OCI-LY3 (cell line): Measurements from ENCODE around the gene ASIC1.

Experiments
- CTCF ChIP-seq: fragments of 200-600, 300-600 bp; sonication (generic); IDR thresholded peaks from 2 replicates; pipeline ENCODE4 v1.5.1; 2014; ENCODE audit warnings: antibody characterized with exemption, low read length, low read depth
- EZH2phosphoT487 ChIP-seq: fragments of 200-600 bp; shearing (Covaris generic); IDR thresholded peaks from 2 replicates; pipeline ENCODE4 v1.6.1; 2018; ENCODE audit warnings: antibody characterized with exemption, mixed run types, low read depth

DNA sequence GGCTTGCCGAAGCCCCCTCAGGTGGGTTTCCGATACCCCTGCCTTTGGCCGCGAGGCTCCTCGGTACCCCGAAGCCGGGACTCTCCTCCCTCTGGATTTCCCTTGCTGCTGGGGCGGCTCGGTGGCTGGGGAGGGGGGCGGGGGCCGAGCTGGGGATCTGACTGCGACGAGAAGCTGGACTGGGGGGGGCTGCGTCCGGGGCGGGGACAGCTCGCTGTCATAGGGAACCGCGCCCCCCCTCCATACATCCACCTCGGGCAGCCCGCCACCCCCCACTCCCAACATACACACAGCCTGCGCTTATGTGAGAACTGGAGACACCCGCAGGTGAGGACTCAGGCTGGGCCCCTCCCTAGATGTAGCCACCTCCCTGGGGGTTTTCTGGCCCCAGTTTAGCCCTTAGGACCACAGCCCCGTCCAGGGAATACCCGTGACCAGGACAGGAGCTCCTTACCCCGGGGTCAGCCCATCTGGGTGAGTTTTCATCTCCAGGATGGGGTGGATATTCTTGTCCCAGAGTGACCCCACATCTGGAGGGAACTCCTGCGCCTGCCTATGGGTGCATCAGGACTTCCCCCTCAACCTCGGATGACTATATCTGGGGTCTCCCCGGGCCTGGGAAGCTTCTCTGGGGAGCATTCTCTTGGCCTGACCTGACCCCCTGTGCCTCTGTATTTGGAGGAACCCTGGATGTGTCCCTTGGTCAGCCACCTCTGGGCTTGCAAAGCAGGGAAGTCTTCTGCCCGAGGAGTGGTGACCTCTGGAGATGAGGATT, 687 bp downstream of the ASIC1 start:
- TF ChIP-seq CTCF (no peak), EZH2phosphoT487 (no peak)
